ENCODE data around the gene BCAR3.
"Not testable (repeated sequence)": the region's sequence is repeated elsewhere in the genome, so short reads cannot be mapped to it uniquely, and the experiment has no call there.

BCAR3 gene

GRCh38 chr1:93686504-93687250, 5.0 kb upstream of the BCAR3 start:
- no peak for DNase-seq

GRCh38 chr1:93685918-93686317, 4.3 kb upstream of the BCAR3 start:
- DNase-seq = no peak

GRCh38 chr1:93683234-93683633, 1.6 kb upstream of the BCAR3 start:
- no peak for DNase-seq

GRCh38 chr1:93681989-93682412, 364 bp upstream of the BCAR3 start:
- DNase-seq = no peak

GRCh38 chr1:93680420-93681100, 1.1 kb downstream of the BCAR3 start:
- peak; percentile 89 for DNase-seq

- DNase-seq = peak; percentile 80
Measured at GRCh38 chr1:93680076-93680419, 1.6 kb downstream of the BCAR3 start.

GRCh38 chr1:93679546-93679945, 2.1 kb downstream of the BCAR3 start:
- no peak for DNase-seq

- DNase-seq = no peak
Measured at GRCh38 chr1:93678946-93679480, 2.6 kb downstream of the BCAR3 start.

GRCh38 chr1:93678491-93678890, 3.1 kb downstream of the BCAR3 start:
- DNase-seq = no peak

- DNase-seq = no peak
Measured at GRCh38 chr1:93677729-93678128, 3.9 kb downstream of the BCAR3 start.

GRCh38 chr1:93676427-93676826, 5.2 kb downstream of the BCAR3 start:
- no peak for DNase-seq

- DNase-seq = no peak
Measured at GRCh38 chr1:93675931-93676330, 5.7 kb downstream of the BCAR3 start.

GRCh38 chr1:93675271-93675670, 6.4 kb downstream of the BCAR3 start:
- no peak for DNase-seq

GRCh38 chr1:93674071-93674470, 7.6 kb downstream of the BCAR3 start:
- DNase-seq = not testable (repeated sequence)

- peak; percentile 52 for DNase-seq
Measured at GRCh38 chr1:93673163-93673829, 8.3 kb downstream of the BCAR3 start.

- DNase-seq = no peak
Measured at GRCh38 chr1:93672477-93673162, 9.0 kb downstream of the BCAR3 start.

- DNase-seq = peak; percentile 46
Measured at GRCh38 chr1:93672069-93672468, 9.6 kb downstream of the BCAR3 start.

GRCh38 chr1:93671099-93671621, 10.5 kb downstream of the BCAR3 start:
- no peak for DNase-seq

GRCh38 chr1:93670141-93670540, 11.5 kb downstream of the BCAR3 start:
- DNase-seq = peak; percentile 79

- no peak for DNase-seq
Measured at GRCh38 chr1:93669369-93669768, 12.3 kb downstream of the BCAR3 start.

GRCh38 chr1:93668951-93669350, 12.7 kb downstream of the BCAR3 start:
- DNase-seq = no peak

- DNase-seq = no peak
Measured at GRCh38 chr1:93668121-93668520, 13.5 kb downstream of the BCAR3 start.

- DNase-seq = no peak
Measured at GRCh38 chr1:93667642-93668041, 14.0 kb downstream of the BCAR3 start.
